ENCODE results near the gene AGL. TPM values are rescaled to one million over a fixed set of nuclear protein-coding genes. Genes with fewer than 3 reads are reported as not detected.
"Not testable (repeated sequence)": the region's sequence is repeated elsewhere in the genome, so short reads cannot be mapped to it uniquely, and the experiment has no call there.

Gene AGL
- total RNA-seq, 2 donors from 2014 or later: 6.3 to 10.4 TPM

DNA sequence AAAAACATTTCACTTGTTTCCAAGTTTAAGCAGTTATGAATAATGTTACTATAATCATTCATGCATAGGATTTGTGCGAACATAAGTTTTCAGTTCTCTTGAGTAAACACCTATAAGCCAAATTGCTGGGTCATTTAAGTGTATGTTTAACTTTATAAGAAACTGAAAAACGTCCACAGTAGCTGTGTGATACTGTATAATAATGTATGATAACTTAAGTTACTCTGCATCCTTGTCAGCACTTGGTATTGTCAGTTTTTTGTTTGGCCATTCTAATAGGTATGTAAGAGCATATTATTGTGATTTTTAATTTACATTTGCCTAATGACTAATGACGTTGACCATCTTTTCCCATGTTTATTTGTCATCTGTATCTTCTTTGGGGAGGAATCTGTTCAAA lies 105.2 kb downstream of the AGL start:
- Histone ChIP-seq H3K27me3 (no peaks in the 10 kb centered on the region), H3K4me3 (no peak overlapping the region), H3K36me3 (replicated peaks in 1 of 2; ENCODE audit: insufficient read depth in 1 of 2, low read depth in 2 of 2) (no peaks in the 10 kb centered on the region), H3K9me3 (no peaks in the 10 kb centered on the region), H3K27ac (no peak overlapping the region), H3K4me1 (no peaks in the 10 kb centered on the region)
- WGBS, 2 donors: 60 to 64% methylated on average over 3 of the region's 3 CpGs
- intact Hi-C loops (cut with DNase I): no loop called here
- TF ChIP-seq, protein P1, sequence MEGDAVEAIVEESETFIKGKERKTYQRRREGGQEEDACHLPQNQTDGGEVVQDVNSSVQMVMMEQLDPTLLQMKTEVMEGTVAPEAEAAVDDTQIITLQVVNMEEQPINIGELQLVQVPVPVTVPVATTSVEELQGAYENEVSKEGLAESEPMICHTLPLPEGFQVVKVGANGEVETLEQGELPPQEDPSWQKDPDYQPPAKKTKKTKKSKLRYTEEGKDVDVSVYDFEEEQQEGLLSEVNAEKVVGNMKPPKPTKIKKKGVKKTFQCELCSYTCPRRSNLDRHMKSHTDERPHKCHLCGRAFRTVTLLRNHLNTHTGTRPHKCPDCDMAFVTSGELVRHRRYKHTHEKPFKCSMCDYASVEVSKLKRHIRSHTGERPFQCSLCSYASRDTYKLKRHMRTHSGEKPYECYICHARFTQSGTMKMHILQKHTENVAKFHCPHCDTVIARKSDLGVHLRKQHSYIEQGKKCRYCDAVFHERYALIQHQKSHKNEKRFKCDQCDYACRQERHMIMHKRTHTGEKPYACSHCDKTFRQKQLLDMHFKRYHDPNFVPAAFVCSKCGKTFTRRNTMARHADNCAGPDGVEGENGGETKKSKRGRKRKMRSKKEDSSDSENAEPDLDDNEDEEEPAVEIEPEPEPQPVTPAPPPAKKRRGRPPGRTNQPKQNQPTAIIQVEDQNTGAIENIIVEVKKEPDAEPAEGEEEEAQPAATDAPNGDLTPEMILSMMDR (IDR thresholded peaks at IDR 0.05): no peak
- TF ChIP-seq POLR2A (IDR thresholded peaks at IDR 0.05): no peak
- ATAC-seq: no peak
- DNase-seq: no peak

- Histone ChIP-seq H3K4me3 (no peak overlapping the region), H3K36me3 (replicated peaks in 1 of 2; ENCODE audit: insufficient read depth in 1 of 2, low read depth in 2 of 2) (no peaks in the 10 kb centered on the region), H3K27me3 (no peaks in the 10 kb centered on the region), H3K9me3 (no peaks in the 10 kb centered on the region), H3K4me1 (no peaks in the 10 kb centered on the region), H3K27ac (no peak overlapping the region)
- TF ChIP-seq, protein P1 (IDR thresholded peaks at IDR 0.05): no peak
- DNase-seq: no peak
- 46 to 49% methylated on average over 2 of the region's 2 CpGs for WGBS, 2 donors
- ATAC-seq: no peak
- intact Hi-C loops (cut with DNase I): no loop called here
Observed at GRCh38 chr1:99956755-99957154, 106.6 kb downstream of the AGL start.

- TF ChIP-seq POLR2A (IDR thresholded peaks at IDR 0.05): no peak
- TF ChIP-seq, protein P1 (IDR thresholded peaks at IDR 0.05): no peak
- intact Hi-C loops (cut with DNase I): no loop called here
- Histone ChIP-seq H3K9me3 (no peaks in the 10 kb centered on the region), H3K4me3 (no peak overlapping the region), H3K36me3 (replicated peaks in 1 of 2; ENCODE audit: insufficient read depth in 1 of 2, low read depth in 2 of 2) (no peaks in the 10 kb centered on the region), H3K27ac (no peak overlapping the region), H3K27me3 (no peaks in the 10 kb centered on the region), H3K4me1 (no peaks in the 10 kb centered on the region)
- WGBS, 2 donors: 100% methylated on average over 1 of the region's 1 CpG
- no peak for DNase-seq
- ATAC-seq: no peak
Observed at GRCh38 chr1:99957818-99958217, 107.7 kb downstream of the AGL start.

DNA sequence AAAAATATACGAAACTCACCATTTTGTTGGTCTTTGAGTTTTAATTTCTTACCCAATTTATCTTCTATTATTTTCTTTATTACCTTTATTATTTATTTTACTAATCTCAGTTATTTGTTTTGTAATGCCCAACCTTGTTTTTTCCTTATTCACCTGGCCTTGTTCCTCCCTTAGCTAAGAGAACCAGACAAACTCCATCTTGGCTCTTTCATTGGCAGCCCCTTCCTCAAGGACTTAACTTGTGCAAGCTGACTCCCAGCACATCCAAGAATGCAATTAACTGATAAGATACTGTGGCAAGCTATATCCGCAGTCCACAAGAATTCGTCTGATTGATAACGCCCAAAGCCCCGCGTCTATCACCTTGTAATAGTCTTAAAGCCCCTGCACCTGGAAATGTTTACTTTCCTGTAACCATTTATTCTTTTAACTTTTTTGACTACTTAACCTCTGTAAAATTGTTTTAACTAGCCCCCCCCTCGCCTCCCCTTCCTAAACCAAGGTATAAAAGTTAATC lies 109.1 kb downstream of the AGL start:
- H3K4me1 ChIP-seq; H3K27ac ChIP-seq; H3K27me3 ChIP-seq; DNase-seq; intact Hi-C loops (cut with DNase I); H3K36me3 ChIP-seq (replicated peaks in 1 of 2; ENCODE audit: insufficient read depth in 1 of 2, low read depth in 2 of 2); H3K9me3 ChIP-seq; ATAC-seq; H3K4me3 ChIP-seq: not testable (repeated sequence)
- 24 to 35% methylated on average over 7 of the region's 7 CpGs for WGBS, 2 donors

GRCh38 chr1:99960260-99960659 lies 110.1 kb downstream of the AGL start:
- ATAC-seq; H3K36me3 ChIP-seq (replicated peaks in 1 of 2; ENCODE audit: insufficient read depth in 1 of 2, low read depth in 2 of 2); DNase-seq; H3K4me3 ChIP-seq; H3K27me3 ChIP-seq; intact Hi-C loops (cut with DNase I); H3K4me1 ChIP-seq; H3K27ac ChIP-seq; H3K9me3 ChIP-seq: not testable (repeated sequence)
- 84 to 97% methylated on average over 5 of the region's 5 CpGs for WGBS, 2 donors

- ATAC-seq: no peak
- H3K4me1 ChIP-seq: peaks cover 22% of the 10 kb centered on the region
- no peaks in the 10 kb centered on the region for H3K27me3 ChIP-seq
- no peak overlapping the region for H3K4me3 ChIP-seq
- H3K27ac ChIP-seq: no peak overlapping the region
- intact Hi-C loops (cut with DNase I): no loop called here
- no peak for DNase-seq
- TF ChIP-seq POLR2A (IDR thresholded peaks at IDR 0.05): no peak
- TF ChIP-seq, protein P1 (IDR thresholded peaks at IDR 0.05): no peak
- H3K36me3 ChIP-seq (replicated peaks in 1 of 2; ENCODE audit: insufficient read depth in 1 of 2, low read depth in 2 of 2): no peaks in the 10 kb centered on the region
- H3K9me3 ChIP-seq: no peaks in the 10 kb centered on the region
Observed at GRCh38 chr1:99963041-99963795, 113.1 kb downstream of the AGL start.
